Astrocyte of the spinal cord (primary cell): ENCODE measurements around the gene MSI2.

Source experiments
- DNase-seq: peaks from one replicate; pipeline ENCODE4 v3.0.0; 2011; ENCODE audit warnings: low read depth, low spot score
- H3K4me3 ChIP-seq: 2 replicates; pipeline ENCODE4 v1.5.1; 2011; ENCODE audit warnings: low read depth, mild to moderate bottlenecking, low read length, moderate library complexity
- in situ Hi-C: cut with HindIII; loops from 2 replicates; pipeline ENCODE4 v1.10.0; 2017; ENCODE audit warnings: low sequenced_read_pairs
- TF ChIP-seq, protein P1 (sequence below): IDR thresholded peaks from 2 replicates; pipeline ENCODE4 v1.5.1; 2012; ENCODE audit warnings: low read depth, mild to moderate bottlenecking, low read length, inconsistent platforms

MSI2 gene

DNA sequence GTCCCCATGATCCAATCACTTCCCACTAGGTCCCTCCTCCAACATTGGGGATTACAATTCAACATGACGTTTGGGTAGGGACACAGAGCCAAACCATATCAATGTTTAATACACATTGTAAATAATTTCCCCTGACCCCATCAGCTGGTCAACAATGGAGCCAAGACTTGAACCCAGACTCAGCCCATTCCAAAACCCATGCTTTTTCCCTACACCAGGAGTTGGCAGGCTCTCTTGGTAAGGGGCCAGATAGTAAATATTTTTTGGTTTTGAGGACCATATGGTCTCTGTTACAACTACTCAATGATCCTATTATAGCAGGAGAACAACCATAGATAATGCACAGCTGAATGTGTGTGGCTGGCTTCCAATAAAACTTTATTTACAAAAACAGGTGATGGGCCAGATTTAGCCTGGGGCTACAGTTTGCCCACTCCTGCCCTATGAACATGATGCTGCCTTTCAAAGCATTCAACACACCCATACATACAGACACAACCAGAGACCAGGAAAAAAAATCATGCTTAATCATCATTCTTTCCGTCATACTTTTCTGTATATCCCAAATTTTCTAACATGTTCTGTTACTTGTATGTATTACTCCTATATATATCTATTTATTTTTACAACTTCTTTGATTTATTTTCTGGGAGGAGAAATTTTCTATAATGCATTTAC, 22.1 kb upstream of the MSI2 start:
- TF ChIP-seq, protein P1, sequence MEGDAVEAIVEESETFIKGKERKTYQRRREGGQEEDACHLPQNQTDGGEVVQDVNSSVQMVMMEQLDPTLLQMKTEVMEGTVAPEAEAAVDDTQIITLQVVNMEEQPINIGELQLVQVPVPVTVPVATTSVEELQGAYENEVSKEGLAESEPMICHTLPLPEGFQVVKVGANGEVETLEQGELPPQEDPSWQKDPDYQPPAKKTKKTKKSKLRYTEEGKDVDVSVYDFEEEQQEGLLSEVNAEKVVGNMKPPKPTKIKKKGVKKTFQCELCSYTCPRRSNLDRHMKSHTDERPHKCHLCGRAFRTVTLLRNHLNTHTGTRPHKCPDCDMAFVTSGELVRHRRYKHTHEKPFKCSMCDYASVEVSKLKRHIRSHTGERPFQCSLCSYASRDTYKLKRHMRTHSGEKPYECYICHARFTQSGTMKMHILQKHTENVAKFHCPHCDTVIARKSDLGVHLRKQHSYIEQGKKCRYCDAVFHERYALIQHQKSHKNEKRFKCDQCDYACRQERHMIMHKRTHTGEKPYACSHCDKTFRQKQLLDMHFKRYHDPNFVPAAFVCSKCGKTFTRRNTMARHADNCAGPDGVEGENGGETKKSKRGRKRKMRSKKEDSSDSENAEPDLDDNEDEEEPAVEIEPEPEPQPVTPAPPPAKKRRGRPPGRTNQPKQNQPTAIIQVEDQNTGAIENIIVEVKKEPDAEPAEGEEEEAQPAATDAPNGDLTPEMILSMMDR = no peak
- in situ Hi-C loops = no loop called here
- H3K4me3 ChIP-seq = no peak overlapping the region
- DNase-seq = no peak

DNA sequence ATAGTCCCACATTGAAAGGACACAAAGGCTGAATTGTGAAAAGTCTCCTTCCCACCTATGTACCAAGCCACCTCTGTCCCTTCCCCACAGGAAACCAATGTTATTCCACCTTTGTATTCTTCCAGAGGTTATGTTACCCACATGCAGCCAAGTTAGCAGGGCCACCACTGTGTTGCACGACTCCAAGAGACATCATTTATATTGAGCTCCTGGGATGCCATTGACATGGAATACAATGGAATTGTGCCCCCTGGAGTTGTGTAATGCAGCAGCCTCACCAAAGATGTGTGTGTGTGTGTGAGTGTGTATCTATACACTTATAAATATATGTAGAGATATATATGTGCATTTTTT, 21.6 kb upstream of the MSI2 start:
- no peak for DNase-seq
- in situ Hi-C loops = no loop called here
- no peak overlapping the region for H3K4me3 ChIP-seq
- TF ChIP-seq, protein P1 = no peak

DNA sequence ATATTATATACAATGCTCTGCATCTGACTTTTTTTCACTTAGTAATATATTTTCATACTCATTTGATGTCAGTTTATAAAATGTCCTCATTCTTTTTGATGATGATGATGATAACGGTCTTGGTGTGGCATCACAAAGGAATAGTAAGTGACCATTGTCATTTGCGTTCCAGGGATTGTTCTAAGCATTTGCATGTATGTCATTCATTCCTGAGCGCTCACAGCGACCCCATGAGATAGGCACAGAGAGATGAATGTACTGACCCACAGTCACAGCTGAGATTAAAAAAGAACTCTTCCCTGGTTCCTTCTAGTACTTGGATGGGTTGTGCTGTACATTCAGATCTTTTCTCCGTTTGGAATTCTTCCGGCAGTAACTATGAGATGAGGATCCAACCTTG, 21.2 kb upstream of the MSI2 start:
- H3K4me3 ChIP-seq = no peak overlapping the region
- DNase-seq = no peak
- in situ Hi-C loops = no loop called here
- TF ChIP-seq, protein P1 = no peak

DNA sequence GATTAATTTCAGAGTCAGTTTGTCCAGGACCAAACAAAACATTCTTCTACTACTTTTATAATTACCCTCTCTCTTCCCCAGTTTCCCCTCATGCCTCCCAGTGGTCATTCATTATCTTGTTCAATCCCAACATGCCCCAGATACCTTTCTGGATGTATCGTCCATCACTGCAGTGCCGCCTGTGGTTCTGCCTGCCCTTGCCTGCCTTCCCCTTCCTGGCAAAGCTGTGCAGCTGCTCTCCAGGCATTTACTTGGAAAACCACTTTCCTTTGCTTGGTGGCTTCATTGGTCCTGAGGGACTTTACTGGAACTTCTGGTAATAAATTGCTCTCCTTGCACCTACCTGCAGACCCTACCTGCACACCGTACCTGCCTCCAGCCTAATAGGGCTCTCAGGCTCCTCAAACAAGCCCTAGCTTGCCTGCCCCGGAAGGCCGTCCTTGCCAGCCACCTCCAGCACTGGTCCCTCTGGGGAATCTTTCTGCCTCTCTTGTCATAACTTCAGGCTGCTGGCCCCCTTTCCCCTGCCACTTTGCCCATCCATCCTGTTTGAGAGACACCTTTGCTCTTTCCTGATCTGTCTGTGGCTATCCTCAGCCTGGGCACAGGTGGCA, 19.5 kb upstream of the MSI2 start:
- TF ChIP-seq, protein P1 = no peak
- H3K4me3 ChIP-seq = no peak overlapping the region
- in situ Hi-C loops = no loop called here
- DNase-seq = no peak

DNA sequence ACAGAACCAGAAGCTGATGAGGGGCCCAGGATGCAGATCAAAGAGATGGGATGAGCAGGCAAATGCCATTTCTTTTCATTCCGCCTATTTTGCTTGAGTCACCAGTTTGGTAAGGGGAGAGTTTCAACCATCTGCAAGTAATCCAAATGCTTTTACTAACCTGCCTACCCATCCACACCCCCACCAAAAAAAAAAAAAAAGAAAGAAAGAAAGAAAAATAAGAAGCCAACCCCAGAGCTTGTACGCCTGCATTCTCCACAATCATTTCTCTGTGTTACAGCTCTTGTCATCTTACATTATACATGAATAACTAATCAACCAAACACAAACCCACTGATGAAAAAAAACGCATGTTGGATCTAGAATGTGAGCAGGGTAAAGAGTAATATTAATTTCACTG, 15.7 kb upstream of the MSI2 start:
- no peak for DNase-seq
- TF ChIP-seq, protein P1 = no peak
- in situ Hi-C loops = no loop called here
- H3K4me3 ChIP-seq = no peak overlapping the region

DNA sequence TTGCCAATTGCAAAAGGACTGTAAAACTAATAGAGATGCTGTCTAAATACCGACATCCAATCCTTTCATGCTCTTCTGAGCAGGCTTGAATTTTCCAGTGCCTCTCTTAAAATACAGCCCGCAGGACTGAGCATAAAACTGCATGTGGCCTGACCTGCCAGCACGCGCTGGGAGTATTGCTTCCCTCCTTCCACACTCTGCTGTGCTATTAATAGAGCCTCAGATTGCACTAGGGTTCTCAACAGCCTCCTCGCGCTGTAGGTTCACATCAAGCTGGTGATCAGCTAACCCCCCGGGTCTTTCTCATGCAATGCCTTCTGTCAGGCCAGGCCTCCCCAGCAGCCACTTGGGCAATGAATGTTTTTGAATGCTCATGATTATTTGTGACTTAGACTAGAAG, 14.2 kb upstream of the MSI2 start:
- TF ChIP-seq, protein P1 = no peak
- H3K4me3 ChIP-seq = no peak overlapping the region
- peak; percentile 31 for DNase-seq
- in situ Hi-C loops = no loop called here
